RPMI8226 (cell line): ENCODE measurements around the gene P2RY12.

ENCODE experiments used
- DNase-seq: peaks from one replicate; pipeline ENCODE4 v3.0.0-alpha.2; 2015

P2RY12 gene

DNA sequence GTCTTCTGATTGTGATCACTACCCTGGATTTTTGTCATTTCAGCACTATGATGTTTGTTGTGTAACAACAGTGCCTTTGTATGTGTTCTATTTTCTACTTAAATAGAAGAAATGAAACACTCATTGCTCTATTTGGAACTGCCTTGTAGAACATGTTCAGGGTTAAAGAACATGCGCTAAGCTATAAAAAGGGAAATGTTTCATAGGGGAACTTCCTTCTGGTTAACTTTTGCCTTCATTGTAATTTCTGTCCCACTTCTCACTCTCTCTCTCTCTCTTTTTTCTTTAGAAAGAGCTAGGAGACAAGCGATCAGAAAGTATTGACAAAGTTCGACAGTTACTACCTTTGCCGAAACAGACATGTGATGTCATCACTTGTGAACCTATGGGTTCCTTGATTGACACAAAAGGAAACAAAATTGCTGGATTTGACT, at the start of gene P2RY12:
Gene P2RY12 (minus strand): TSS at position 13 of the 434 bp plus-strand sequence. CDS start 45,908 bp downstream, outside the sequence.
- DNase-seq, result no peak

DNA sequence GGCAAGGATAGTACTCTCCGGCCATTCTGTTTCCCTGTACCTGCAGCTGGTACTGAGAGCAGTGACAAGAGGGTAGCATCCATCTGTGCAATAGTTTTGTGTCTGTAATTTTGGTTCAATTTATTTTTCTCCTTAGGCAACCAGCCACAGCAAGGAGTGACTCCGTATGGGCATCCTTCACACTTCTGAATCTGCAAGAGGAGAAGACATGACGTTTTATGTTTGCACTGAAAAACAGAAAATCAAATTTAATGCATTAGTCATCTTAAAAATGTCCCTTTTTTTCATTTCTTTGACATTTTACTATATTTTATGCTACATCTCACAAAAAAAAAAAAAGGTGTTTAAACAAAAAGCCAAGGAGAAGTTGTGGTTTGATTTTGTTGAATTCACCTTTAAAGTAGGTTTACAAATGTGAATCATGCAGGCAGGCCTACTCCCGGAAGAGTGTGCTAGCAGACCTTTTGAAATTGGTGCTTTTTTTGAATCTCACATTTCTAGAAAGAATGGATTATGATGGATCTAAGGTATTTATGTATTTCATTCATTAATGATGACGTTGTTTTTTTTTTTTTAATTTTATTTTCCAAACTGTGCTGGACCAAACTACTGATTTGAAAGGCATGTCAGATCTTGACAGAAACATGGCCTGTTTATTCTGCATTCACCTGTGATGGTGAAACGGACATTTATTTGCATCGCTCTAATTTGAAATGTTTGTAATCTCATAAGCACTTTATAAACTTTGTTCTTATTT, 48.2 kb upstream of the P2RY12 start:
- no peak for DNase-seq

DNA sequence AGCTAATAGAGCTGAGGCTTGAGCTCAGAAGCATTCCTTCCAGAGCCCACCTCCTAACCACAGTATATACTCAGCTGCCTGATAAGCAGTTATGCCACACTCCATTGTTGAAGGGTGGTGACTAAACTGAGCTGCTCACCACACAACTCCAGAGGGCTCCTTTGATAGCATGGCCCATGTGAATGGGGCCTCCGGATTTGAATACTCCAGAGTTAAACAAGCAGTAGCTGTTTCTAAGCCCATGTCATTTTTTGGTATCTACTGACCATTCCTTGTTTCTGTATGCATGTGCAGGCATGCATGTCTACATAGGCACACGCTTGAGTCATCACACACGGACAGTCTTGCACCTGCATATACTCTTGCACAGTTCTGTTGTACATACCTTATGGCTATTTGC, 47.4 kb upstream of the P2RY12 start:
- no peak for DNase-seq

DNA sequence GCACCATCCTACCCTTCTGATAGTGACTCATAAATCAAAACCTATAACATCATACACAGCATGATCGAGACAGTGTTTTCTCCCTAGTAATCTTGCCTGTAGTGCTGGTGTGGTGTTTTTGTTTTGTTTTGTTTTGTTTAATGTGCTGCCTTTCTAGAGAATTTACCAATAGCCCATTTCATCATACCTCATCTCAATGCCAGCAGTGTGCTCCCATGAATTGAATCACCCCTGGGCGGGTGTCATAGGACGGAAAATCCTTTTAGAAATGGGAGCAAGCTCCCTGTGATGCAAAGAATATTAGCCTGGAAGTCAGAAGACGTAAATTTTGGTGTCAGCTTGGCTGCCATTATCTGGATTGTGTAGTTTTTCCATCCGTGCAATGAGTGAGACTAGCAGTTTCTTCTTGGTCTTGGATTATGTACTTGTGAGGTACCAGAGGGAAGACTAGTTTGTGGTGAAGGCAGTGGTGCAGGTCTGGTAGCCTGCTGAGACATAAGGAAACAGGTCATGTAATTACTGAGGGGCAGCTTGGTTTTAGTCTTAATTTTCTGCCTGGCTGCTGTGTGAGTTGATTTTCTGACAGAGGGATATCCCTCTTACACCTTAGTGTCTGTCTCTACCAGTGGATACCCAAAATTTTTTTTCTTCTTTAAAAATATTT, 46.4 kb upstream of the P2RY12 start:
- DNase-seq, result no peak

DNA sequence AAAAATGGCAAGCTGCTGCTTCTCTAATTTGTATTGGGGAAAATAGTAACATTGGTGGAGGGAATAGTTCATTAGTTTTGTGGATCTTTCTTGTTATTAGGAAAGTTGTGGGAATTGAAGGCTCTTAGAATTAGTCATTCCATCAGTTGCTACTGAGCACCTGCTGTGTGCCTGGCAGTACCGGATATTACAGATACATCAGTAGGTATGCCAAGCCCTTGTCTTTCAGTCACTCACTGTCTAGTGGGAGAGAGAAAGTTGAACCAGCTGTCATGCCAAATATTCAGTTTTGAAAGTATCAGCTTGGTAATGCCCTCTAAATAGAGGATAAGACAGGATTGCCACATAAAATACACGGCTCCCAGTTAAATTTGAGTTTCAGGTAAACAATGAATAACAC, 43.8 kb upstream of the P2RY12 start:
- no peak for DNase-seq

GRCh38 chr3:151426341-151426657, 41.7 kb upstream of the P2RY12 start:
- DNase-seq, result peak; percentile 62

DNA sequence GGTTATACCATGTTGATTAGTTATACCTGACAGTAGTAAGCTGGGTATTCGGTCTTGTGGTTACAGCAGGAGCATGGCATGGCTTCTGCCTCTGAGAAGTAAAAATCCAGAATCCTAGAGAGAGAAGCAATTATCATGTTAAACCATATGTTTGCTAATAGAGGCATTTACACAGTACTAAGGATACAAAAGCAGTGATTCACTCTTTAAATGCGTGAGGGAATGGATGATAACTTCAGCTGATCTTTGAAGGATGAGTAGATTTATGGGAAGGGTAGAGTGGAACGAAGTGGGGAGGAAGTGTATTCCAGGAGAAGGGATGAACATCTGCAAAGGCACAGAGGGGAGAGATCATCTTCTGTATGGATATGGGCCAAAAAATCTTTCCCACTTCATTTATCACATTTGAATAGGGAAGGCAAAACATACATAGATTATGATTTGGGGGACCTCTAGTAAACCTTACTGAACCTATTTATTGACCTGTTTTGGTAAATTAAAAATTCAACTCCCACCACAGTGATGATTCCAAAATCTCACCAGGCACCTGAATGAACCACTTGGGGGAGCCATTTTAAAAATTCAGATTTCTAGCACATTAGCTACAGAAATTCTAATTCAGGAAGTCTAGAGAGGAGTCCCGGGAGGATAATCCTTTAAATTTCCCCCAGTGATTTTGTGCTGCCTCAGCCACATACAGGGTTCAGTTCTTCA, 41.2 kb upstream of the P2RY12 start:
- no peak for DNase-seq

DNA sequence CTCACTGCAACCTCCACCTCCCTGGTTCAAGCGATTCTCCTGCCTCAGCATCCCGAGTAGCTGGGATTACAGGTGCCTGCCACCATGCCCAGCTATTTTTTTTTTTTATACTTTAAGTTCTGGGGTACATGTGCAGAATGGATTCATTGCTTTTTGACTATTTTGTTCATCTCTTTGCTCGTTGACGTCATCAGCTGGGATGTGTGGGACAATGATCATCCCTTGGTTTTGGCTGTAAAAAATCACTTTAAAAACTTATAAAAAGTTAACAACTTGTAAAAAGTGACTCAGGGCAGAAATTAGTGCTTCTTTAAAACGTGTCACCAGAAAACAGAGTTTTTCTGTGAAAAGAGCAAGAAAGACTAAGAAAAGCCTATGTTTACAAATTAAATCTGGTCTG, 38.5 kb upstream of the P2RY12 start:
- DNase-seq, result no peak

GRCh38 chr3:151421938-151422337, 37.4 kb upstream of the P2RY12 start:
- peak; percentile 29 for DNase-seq

- DNase-seq, result no peak
Observed at GRCh38 chr3:151419806-151420205, 35.3 kb upstream of the P2RY12 start.

DNA sequence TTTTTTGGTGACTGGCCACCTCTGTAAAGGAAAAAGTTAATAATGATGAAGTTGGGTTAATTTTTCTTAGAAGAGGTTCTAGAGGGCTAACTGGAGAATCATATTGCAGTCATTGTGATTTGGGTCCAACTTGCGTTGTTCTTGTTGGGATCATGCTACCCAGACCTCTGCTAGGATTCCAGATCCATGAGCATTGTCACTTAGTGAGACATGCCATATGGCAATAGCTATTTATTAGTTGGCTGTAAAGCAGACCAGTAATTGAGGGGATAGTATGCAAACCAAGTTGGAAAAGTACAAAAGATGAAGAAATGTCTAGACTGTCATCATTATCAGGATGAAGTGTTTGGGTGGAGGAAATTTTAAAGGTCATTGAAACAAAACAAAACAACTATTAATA, 30.7 kb upstream of the P2RY12 start:
- DNase-seq, result no peak

GRCh38 chr3:151412989-151413388, 28.4 kb upstream of the P2RY12 start:
- DNase-seq, result no peak

- no peak for DNase-seq
Observed at GRCh38 chr3:151410891-151411559, 26.5 kb upstream of the P2RY12 start.

- DNase-seq, result no peak
Observed at GRCh38 chr3:151407928-151408327, 23.4 kb upstream of the P2RY12 start.

- DNase-seq, result no peak
Observed at GRCh38 chr3:151404316-151404715, 19.8 kb upstream of the P2RY12 start.

DNA sequence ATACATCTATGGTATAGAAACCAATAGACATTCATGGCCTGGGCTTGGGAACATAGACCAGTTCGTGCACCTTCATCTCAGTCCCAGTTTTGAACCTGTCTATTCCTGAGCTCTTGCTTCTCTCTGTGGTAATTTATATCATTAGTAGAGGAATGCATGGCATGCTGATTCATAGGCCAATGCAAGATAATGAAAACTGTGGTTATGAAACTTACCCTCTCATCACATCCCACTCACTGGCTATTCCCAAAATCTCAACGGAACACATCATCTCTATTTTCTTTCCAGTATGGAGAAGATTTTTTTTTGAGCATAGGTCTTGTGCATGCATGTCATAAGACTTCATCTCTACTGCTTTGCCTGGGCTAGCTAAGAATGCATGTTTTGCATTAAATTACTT, 18.7 kb upstream of the P2RY12 start:
- DNase-seq, result no peak

DNA sequence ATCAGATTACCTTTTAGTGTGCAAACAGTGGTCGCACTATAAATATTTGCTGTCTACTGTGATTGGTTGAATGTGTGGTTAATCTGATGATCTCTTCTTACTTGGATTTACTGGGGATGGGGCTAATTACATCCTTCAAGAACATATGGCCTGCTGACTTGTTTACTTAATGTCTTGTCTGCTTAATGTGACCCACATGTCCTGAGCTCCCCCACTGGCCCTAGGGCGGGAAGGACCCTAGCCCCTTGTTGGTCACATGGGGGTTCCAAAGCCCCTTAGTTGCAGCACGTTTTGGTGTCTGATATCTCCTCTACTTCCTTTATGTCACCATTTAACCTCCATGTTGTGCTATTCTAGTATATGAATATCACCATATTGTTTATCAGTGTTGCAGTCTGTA, 17.8 kb upstream of the P2RY12 start:
- no peak for DNase-seq

GRCh38 chr3:151400341-151400740, 15.8 kb upstream of the P2RY12 start:
- no peak for DNase-seq

DNA sequence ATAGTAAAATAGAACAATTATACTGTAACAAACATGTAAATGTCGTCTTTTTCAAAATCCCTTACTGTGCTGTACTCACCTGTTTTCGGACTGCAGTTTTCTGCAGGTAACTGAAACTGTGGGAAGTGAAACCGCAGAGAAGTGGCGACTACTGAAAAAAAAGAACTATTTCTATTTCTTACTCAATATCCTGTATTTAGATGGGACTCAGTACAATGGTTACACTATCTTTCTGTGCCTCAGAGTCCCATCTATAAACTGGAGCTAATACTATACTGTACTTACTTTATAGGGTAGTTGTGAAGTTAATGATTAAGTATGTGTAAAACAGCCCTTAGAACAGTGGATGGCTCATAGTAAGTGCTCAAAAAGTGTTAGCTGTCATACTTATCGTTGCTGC, 14.3 kb upstream of the P2RY12 start:
- peak; percentile 49 for DNase-seq

GRCh38 chr3:151395806-151396205, 11.3 kb upstream of the P2RY12 start:
- no peak for DNase-seq

GRCh38 chr3:151394611-151395010, 10.1 kb upstream of the P2RY12 start:
- no peak for DNase-seq

DNA sequence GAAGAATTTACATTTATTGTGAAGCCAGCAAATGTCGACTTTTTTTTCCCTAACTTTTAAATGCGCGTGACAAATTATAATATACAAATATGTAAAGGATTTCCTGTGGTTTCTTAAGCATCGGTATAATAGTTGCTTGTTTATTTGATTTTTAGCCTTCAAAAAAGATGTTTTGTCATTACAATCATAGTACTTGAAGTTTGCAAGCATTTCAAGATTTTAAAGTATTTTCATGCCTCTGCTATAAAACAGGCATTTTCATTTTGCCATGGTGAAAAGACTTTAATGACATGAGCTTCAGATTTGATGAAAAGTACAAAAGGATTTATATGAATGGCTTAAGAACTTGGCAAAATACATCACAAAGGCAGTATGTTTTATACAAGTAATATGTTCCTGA, 9.4 kb upstream of the P2RY12 start:
- DNase-seq, result no peak

DNA sequence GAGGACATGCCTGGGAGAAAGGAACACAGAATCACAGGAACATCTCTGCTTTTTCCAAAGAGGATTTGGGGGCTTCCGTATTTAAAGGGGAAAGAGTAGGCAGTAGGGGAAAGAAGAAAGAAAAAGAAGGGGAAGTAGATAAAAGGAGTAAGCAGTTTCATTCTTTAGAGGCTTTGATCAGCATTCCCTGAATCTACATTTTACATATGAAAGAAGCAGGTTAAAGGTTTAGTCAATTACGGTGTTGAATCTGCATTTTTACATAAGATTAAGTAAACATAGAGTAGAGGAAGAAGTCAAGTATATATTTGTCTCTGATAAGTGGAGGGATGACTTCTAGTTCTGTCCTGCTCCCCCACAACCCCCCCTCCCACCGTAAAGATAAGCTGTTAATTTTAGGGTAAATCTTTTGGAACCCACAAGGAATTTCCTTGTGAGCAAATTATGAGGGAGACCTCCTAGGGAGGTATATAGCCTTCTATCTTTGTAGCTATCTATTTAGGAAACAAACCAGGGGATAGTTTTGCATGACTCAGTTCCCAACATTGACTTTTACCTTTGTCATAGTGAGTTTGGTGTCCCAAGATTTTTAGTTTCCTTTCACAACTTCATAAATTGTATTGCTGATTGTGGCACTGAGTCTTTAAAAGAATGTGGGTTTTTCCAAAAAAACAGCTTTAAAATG, 8.7 kb upstream of the P2RY12 start:
- DNase-seq, result no peak
